IPS-11a (cell line): ENCODE results near the gene TOX4.

Experiments
- H3K4me3 ChIP-seq: one replicate; pipeline ENCODE4 v1.5.1; 2013; ENCODE audit warnings: low read depth, low read length, control low read depth

Gene TOX4

GRCh38 chr14:21501568-21501967 lies 24.6 kb downstream of the TOX4 start:
- H3K4me3 ChIP-seq, result no peak overlapping the region

GRCh38 chr14:21503376-21503775 lies 26.4 kb downstream of the TOX4 start:
- no peak overlapping the region for H3K4me3 ChIP-seq

- no peak overlapping the region for H3K4me3 ChIP-seq
These were observed 28.1 kb downstream of the TOX4 start for GRCh38 chr14:21505012-21505553.

- no peak overlapping the region for H3K4me3 ChIP-seq
These were observed 29.6 kb downstream of the TOX4 start for GRCh38 chr14:21506557-21506956.

GRCh38 chr14:21509432-21510143 lies 32.6 kb downstream of the TOX4 start:
- peak overlapping the region; percentile 100 for H3K4me3 ChIP-seq

GRCh38 chr14:21510735-21511657 lies 34.0 kb downstream of the TOX4 start, which contains the start of gene METTL3:
Gene METTL3, minus strand, starts transcription at chr14:21511340. Its CDS starts 117 bp downstream, at chr14:21511223.
- H3K4me3 ChIP-seq, result peak within 1 kb of the TSS; percentile 100

- H3K4me3 ChIP-seq, result no peak overlapping the region
These were observed 37.3 kb downstream of the TOX4 start for GRCh38 chr14:21514341-21514740.

- H3K4me3 ChIP-seq, result no peak overlapping the region
These were observed 41.7 kb downstream of the TOX4 start for GRCh38 chr14:21518725-21519124.

GRCh38 chr14:21520767-21521166 lies 43.8 kb downstream of the TOX4 start:
- no peak overlapping the region for H3K4me3 ChIP-seq

- no peak overlapping the region for H3K4me3 ChIP-seq
These were observed 44.5 kb downstream of the TOX4 start for GRCh38 chr14:21521501-21521900.

- H3K4me3 ChIP-seq, result no peak overlapping the region
These were observed 46.2 kb downstream of the TOX4 start for GRCh38 chr14:21523203-21523602.

GRCh38 chr14:21524575-21525490 lies 47.8 kb downstream of the TOX4 start:
- H3K4me3 ChIP-seq, result peak overlapping the region; percentile 28

- peak overlapping the region; percentile 58 for H3K4me3 ChIP-seq
These were observed 48.6 kb downstream of the TOX4 start for GRCh38 chr14:21525571-21525961.

- H3K4me3 ChIP-seq, result peak within 1 kb of the TSS; percentile 58
These were observed 49.1 kb downstream of the TOX4 start, which contains the start of gene SALL2 for GRCh38 chr14:21525962-21526671. Gene SALL2, minus strand, starts transcription at chr14:21526346. Its CDS starts 219 bp downstream, at chr14:21526127.

- peak overlapping the region; percentile 29 for H3K4me3 ChIP-seq
These were observed 49.8 kb downstream of the TOX4 start for GRCh38 chr14:21526672-21527317.

- H3K4me3 ChIP-seq, result peak overlapping the region; percentile 29
These were observed 50.3 kb downstream of the TOX4 start for GRCh38 chr14:21527318-21527679.

- H3K4me3 ChIP-seq, result no peak overlapping the region
These were observed 51.7 kb downstream of the TOX4 start for GRCh38 chr14:21528381-21529348.

GRCh38 chr14:21529515-21529914 lies 52.5 kb downstream of the TOX4 start:
- no peak overlapping the region for H3K4me3 ChIP-seq
